Effector memory CD4-positive, alpha-beta T cell (primary cell): Measurements from ENCODE around the gene AEN.

ENCODE experiments used
- DNase-seq, 3 donors: peaks; one replicate each; pipeline ENCODE4 v3.0.0-alpha.2; 2020
- H3K27ac ChIP-seq: 2 replicates; pipeline ENCODE4 v1.7.0; 2013; ENCODE audit warnings: mild to moderate bottlenecking, low read length, moderate library complexity; ENCODE audit not compliant: insufficient read depth, poor library complexity, severe bottlenecking
- H3K27me3 ChIP-seq: replicated peaks from 2 replicates; pipeline ENCODE4 v1.7.0; 2013; ENCODE audit warnings: mild to moderate bottlenecking, low read length; ENCODE audit not compliant: insufficient read depth, control insufficient read depth, poor library complexity, severe bottlenecking
- H3K36me3 ChIP-seq: 2 replicates; pipeline ENCODE4 v1.7.0; 2013; ENCODE audit warnings: mild to moderate bottlenecking, low read length, moderate library complexity; ENCODE audit not compliant: control insufficient read depth, insufficient read depth
- H3K4me1 ChIP-seq: 2 replicates; pipeline ENCODE4 v1.7.0; 2013; ENCODE audit warnings: low read length, mild to moderate bottlenecking; ENCODE audit not compliant: control insufficient read depth, insufficient read depth, poor library complexity, severe bottlenecking
- H3K4me3 ChIP-seq: 2 replicates; pipeline ENCODE4 v1.7.0; 2013; ENCODE audit warnings: low read length, low read depth, mild to moderate bottlenecking; ENCODE audit not compliant: insufficient read depth, poor library complexity, severe bottlenecking
- H3K9me3 ChIP-seq: 2 replicates; pipeline ENCODE4 v1.7.0; 2013; ENCODE audit warnings: mild to moderate bottlenecking, low read length, moderate library complexity; ENCODE audit not compliant: control insufficient read depth

The AEN gene

DNA sequence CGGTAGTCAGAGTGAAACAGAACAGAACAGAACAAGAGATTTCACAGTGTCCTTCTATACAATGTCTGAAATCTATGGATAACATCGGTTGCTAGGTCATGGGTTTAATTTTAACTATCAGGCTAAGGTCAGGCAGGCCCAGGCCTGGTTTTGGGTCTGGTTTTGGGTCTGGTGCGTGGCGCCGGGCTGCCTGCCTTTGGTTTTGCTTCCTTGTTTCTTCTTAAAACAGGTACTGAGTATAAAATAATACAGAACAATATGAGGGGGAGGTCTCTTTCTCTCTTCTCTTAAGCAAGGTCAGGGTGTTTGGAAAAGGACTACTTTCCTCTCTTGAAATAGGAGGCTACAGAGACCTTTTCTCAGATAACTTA lies 1.4 kb downstream of the AEN start:
- no peak for DNase-seq
- H3K4me1 ChIP-seq = peaks cover 53% of the 10 kb centered on the region
- peak overlapping the region; percentile 78 for H3K4me3 ChIP-seq
- peak overlapping the region; percentile 87 for H3K27ac ChIP-seq
- no peaks in the 10 kb centered on the region for H3K36me3 ChIP-seq
- H3K27me3 ChIP-seq = no peaks in the 10 kb centered on the region
- H3K9me3 ChIP-seq = no peaks in the 10 kb centered on the region

DNA sequence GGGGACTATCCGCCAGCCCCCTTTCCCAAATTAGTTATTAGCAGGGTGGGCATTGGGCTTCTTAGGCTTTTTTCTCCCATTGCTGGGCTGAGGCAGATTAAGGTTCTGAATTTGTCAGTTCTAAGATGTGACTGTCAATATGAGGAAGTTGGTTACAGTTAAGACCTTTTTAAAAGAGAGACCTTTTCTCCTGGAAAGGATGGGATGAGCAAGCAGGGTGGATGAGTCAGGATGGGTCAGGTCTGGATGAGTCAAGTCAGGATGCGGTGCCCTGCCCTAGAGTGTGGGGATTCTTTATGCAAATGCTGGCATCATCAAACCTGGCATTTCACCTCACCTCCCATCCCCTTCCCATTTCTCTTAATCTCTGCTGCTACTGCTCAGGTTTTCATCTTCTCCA lies 1.9 kb downstream of the AEN start:
- no peaks in the 10 kb centered on the region for H3K27me3 ChIP-seq
- H3K36me3 ChIP-seq = no peaks in the 10 kb centered on the region
- peaks cover 58% of the 10 kb centered on the region for H3K4me1 ChIP-seq
- DNase-seq = no peak
- peak overlapping the region; percentile 87 for H3K27ac ChIP-seq
- H3K4me3 ChIP-seq = peak overlapping the region; percentile 18
- H3K9me3 ChIP-seq = no peaks in the 10 kb centered on the region

DNA sequence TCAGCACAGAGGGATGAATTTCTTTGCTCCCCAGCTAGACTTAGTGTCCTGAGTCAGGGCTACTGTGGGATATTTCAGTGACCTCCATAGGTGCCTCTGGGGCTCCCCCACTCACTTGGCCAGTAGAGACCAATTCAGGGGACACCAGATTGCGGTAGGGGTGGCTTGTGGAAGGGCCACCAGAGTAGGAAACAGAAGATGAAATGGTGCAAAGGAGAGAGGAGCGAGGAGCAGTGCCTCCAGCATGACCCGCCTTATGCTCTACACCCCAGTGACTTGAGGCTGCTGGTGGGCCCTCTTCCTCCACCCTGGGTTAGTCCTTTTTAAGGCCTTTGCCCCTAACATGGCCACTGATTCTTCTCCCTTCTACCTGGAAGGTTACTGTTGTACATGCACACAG lies 2.5 kb downstream of the AEN start:
- Histone ChIP-seq H3K27ac (peak overlapping the region; percentile 87), H3K4me1 (peaks cover 64% of the 10 kb centered on the region), H3K9me3 (no peaks in the 10 kb centered on the region), H3K36me3 (peaks cover under 1% of the 10 kb centered on the region), H3K27me3 (no peaks in the 10 kb centered on the region), H3K4me3 (peak overlapping the region; percentile 18)
- DNase-seq = no peak

DNA sequence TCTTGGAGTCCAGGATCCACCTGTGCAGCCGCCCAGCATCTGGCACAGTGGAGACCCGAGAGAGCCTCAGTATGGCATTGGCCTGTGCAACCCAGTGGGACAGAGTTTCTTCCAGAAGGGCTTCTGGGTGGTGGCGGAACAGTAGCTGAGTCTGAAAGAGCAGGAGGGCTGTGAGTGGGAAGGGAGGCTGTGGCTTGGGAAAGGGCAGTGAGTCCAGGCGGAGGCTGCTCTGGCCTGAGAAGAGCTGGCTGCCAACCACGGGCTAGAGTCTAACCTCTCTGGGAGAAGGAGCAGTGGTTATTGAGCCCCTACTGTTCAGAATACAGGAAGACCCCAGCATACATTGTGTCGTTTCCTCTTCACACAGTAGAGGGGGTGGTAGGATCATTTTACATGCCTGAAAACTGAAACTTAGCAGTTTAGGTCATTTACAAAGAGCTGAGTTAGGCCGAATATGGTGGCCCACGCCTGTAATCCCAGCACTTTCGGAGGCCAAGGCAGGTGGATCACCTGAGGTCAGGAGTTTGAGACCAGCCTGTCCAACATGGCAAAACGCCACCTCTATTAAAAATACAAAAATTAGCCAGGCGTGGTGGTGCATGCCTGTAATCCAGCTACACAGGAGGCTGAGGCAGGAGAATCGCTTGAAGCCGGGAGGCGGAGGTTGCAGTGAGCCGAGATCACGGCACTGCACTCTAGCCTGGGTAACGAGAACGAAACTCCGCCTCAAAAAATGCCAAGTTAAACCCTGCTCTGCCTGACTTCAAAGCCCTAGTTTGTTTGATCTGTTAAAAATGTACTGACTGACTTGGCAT lies 3.2 kb downstream of the AEN start:
- Histone ChIP-seq H3K36me3 (peaks cover 8% of the 10 kb centered on the region), H3K4me1 (peaks cover 71% of the 10 kb centered on the region)

DNA sequence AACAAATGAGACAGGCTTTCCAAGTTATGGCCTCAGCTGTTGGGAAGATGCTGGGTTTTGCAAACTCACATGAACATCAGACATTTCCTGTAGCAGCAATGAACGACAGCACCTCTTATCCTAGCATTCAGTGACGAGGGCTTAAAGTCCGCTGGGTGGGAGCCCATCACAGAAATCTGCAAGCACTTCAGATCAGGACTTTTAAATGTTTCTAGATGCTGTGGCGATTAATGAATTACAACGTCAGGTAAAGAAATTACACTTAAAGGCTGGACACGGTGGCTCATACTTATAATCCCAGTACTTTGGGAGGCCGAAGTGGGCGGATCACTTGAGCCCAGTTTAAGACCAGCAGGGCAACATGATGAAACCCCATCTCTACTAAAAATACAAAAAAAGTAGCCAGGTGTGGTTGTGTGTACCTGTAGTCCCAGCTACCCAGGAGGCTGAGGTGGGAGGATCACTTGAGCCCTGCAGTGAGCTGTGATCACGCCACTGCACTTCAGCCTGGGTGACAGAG lies 3.9 kb downstream of the AEN start:
- peak overlapping the region; percentile 26 for H3K4me3 ChIP-seq
- peaks cover 14% of the 10 kb centered on the region for H3K36me3 ChIP-seq
- peaks cover 78% of the 10 kb centered on the region for H3K4me1 ChIP-seq
- DNase-seq = no peak
- H3K9me3 ChIP-seq = no peaks in the 10 kb centered on the region
- no peaks in the 10 kb centered on the region for H3K27me3 ChIP-seq
- peak overlapping the region; percentile 87 for H3K27ac ChIP-seq

More for the DNA sequence above, 3.2 kb downstream of the AEN start:
- H3K27me3 ChIP-seq = no peaks in the 10 kb centered on the region
- DNase-seq = peak in 2 of 3 donors; percentile 38 to 54
- peak overlapping the region; percentile 16 for H3K4me3 ChIP-seq
- peak overlapping the region; percentile 87 for H3K27ac ChIP-seq
- H3K9me3 ChIP-seq = no peaks in the 10 kb centered on the region

DNA sequence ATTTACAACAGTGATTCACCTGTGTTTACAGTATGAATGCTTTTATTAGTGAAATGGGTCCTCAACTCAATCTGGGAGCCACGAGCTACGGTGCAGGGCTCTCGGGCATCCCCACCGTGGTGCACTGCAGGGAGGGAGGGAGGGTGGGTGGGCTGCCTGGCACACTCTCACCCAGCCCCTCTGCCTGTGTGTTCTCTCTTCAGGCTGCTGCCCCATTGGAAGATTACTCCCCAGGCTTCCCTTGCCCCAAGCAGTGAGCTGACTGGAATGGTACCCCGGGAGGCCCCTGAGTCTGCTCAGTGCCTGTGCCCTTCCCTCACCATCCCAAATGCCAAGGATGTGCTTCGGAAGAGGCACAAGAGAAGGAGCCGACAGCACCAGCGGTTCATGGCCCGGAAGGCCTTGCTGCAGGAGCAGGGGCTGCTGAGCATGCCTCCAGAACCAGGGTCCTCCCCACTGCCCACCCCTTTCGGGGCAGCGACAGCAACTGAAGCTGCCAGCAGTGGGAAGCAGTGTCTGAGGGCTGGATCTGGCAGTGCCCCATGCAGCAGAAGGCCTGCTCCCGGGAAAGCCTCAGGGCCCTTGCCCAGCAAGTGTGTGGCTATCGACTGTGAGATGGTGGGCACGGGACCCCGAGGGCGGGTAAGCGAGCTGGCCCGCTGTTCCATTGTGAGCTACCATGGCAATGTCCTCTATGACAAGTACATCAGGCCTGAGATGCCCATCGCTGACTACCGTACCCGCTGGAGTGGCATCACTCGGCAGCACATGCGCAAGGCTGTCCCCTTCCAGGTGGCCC lies 5.0 kb downstream of the AEN start:
- peaks cover 25% of the 10 kb centered on the region for H3K36me3 ChIP-seq
- peaks cover 89% of the 10 kb centered on the region for H3K4me1 ChIP-seq
- H3K4me3 ChIP-seq = no peak overlapping the region

DNA sequence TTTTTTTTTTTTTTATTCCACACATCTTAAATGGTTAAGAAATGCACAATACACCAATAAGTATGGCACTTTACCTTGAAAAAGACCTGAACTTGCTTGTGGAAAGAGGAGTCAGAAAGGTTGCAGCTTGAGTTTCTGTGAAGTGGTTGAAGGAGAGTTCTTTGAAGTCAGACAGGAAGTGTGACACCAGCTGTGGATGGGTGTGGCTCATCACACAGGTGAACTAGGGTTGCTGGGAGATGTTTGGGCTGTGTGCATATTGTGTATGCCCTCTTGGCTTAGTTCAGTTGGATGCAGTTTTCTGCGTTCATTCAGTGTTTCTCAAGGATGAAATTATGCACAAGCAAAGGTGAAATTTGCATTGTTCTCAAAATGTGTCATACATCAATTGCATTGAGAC lies 6.3 kb downstream of the AEN start:
- Histone ChIP-seq H3K9me3 (no peaks in the 10 kb centered on the region), H3K36me3 (peaks cover 33% of the 10 kb centered on the region), H3K27me3 (no peaks in the 10 kb centered on the region), H3K4me1 (peaks cover 87% of the 10 kb centered on the region), H3K4me3 (no peak overlapping the region), H3K27ac (peak overlapping the region; percentile 64)
- peak; percentile 59 to 71 (median 69) for DNase-seq

More for the DNA sequence above, 5.0 kb downstream of the AEN start:
- H3K27ac ChIP-seq = peak overlapping the region; percentile 87
- no peak for DNase-seq
- H3K9me3 ChIP-seq = no peaks in the 10 kb centered on the region
- no peaks in the 10 kb centered on the region for H3K27me3 ChIP-seq

DNA sequence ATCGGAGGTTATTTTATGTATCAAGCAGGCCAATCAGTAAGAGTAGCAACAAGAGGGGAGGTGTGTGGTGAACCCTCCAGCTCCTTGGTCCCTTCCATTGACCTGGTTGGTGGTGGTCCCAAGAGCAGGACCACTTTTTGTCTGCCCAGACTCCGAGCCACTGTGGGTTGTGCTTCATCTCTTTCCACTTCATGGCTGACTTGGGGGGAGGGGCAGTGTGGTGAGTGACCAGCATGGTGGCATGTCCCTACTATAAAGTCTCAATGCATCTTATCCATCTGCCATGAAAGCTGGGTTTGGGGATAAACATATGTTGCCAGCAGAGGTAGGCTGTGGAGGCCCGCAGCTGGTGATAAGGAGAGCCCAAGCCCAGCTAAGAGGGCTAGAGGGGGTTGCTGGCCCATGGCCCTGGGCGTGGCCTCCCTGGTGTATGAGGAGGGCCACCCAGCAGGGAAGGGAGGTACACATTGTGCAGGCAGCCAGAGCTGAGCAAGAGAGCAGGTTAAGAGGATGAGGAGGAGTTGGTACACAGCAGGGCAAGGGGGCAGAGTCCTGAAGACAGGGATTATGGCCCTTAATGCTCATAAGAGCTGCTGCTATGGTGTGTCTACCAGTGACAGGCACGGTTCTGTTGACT lies 7.0 kb downstream of the AEN start:
- H3K27me3 ChIP-seq = no peaks in the 10 kb centered on the region
- peaks cover 82% of the 10 kb centered on the region for H3K4me1 ChIP-seq
- no peak overlapping the region for H3K4me3 ChIP-seq
- no peaks in the 10 kb centered on the region for H3K9me3 ChIP-seq
- DNase-seq = no peak
- peaks cover 33% of the 10 kb centered on the region for H3K36me3 ChIP-seq
- H3K27ac ChIP-seq = peak overlapping the region; percentile 64

DNA sequence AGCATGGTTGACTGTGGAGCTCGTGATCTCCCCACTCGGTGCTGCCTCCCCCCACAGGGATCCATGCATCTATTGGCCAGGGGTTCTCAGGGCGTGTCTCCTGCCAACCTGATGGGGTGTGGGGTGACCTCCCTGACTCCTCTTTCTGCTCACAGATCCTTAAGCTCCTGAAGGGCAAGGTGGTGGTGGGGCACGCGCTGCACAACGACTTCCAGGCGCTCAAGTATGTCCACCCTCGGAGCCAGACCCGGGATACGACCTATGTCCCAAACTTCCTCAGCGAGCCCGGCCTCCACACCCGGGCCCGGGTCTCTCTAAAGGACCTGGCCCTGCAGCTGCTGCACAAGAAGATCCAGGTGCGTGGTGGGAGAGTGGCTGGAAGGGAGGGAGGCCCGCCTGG lies 7.9 kb downstream of the AEN start:
- Histone ChIP-seq H3K4me3 (no peak overlapping the region), H3K27me3 (no peaks in the 10 kb centered on the region), H3K27ac (peak overlapping the region; percentile 64), H3K4me1 (peaks cover 72% of the 10 kb centered on the region), H3K36me3 (peaks cover 33% of the 10 kb centered on the region), H3K9me3 (no peaks in the 10 kb centered on the region)
- DNase-seq = no peak
